HG03442 (cell line): ENCODE data around the gene CCDC149.

Source experiments
- ATAC-seq: cut with Tn5 transposase; IDR thresholded peaks from one replicate; pipeline ENCODE4 v1.9.1; 2021; ENCODE audit warnings: mild to moderate bottlenecking, moderate library complexity; ENCODE audit not compliant: unreplicated experiment

Gene CCDC149

DNA sequence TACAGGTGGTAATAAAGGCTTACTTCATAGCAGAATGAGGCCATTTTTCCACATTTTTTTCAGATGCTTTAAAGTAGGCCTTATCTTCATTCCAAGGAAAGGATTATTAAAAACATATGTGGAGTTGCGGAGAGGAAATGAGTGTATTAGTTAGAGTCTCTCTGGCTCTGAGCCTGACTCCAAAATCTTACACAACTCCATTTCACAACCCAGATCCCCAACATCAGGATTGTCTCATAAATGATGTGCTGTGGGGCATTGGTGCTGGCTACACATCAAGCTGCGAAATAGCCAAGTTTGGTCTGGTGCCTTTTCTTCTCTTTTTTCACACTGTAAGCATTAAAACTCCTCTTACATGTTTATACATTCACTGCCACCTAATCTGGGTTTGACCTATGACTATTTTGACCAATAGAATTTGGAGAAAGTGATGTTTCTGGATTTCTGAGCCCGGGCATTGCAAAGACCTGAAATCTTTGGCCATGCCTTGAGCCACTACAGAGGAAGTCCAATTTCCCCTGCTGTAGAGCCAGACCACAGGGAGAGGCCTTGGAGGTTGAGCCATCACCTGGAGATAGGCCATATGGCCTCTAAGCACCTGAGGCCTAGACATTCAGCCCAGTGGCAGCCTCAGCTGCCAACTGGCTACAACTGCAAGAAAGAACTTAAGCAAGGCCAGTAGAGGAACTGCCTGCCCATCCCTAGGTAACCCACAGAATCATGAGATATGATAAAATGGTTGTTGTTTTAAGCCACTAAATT lies 134.2 kb downstream of the CCDC149 start:
- no peak for ATAC-seq

DNA sequence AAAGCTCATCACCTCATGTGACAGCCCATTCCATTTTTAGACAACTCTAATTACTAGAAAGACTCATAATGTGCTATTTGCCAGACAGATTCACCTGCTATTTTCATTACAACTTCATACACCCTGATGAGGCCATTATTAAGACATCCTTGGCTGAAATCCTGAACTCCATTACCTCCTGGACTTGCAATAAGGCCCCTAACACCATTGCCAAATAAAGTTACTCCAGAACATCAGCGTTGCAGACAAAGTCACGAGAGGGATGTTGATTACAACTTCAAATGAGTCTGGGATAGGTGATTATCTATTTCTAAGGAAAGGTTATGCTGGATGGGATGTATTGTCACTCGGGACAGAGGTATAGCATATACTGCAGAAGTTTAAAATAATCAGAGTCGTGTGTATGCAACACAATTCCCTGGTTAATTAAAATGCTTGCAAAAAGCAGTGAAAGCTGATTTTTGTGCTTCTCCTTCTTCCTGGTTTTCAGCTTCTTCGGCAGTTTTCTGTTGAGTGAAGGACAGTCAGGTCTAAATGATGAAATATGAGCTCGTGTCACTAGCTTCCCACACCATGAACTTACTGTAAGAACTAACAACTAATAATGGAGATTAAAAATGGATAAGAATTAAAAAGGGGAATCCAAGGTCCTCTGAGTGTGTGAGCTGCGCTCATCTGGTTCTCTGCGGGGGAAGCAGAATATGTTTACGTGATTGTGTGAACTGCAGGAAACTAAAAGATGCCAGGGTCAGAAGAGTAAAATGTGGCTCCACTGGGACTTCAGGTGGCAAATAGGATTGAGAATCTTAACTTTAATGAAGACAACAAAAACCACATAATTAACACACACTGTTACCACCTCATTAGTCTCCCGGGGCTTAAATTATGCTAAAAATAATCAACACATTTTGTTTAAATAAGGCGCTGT lies 135.0 kb downstream of the CCDC149 start:
- ATAC-seq, result no peak

DNA sequence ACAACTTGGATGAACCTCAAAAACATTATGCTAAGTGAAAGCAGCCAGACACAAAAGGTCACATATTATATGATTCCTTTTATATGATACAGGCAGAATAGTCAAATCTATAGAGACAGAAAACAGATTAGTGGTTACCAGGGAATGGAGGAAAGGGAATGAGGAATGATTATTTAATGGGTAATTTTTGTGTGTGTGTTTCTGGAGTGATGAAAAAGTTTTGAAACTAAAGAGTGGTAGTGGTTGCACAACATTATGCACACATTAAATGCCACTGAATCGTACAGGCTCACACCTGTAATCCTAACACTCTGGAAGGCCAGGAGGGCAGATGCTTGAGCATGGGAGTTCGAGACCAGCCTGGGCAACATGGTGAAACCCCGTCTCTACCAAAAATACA lies 137.1 kb downstream of the CCDC149 start:
- ATAC-seq, result no peak

DNA sequence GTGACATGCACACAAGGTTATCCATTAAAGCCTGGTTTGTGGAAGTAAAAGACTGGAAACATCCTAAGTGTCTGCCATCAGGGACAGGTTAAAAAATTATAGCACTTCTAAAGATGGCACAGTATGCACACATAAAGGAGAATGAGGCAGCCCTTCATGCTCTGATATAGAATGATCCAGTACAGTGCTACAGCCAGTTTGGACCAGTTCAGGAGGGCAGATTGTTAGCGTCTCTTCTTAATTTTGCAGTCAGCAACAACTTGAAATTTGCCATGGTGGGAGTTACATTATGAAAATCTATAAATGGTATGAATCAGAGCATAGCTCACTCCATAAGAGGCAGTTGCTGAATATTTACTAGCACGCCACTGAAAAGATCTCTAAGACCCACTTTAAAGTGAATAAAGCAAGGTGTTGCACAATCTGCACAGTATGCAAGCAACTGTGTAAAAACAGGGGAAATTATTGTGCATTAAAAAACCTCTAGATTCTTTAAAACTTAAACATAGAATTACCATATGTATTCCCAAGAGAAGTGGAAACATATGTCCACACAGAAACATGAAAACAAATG lies 137.7 kb downstream of the CCDC149 start:
- ATAC-seq, result no peak

DNA sequence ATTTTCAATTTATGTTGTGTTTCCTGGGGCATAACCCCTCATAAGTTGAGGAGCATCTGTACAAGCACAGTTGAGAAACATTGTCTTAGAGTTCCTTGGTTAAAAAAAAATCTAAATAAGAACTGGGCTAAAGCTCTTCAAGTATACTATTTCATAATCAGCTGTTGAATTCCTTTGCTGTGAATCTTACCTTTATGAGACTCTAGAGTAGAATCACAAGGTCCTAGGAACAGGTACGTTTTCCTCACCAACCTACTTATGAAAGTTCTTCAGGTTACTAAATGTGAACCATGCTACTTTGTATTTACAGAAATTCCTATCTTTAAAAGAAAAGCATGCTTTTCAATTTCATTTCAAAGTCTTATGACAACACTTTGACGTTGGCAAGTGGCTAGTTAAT lies 138.4 kb downstream of the CCDC149 start:
- ATAC-seq, result no peak

DNA sequence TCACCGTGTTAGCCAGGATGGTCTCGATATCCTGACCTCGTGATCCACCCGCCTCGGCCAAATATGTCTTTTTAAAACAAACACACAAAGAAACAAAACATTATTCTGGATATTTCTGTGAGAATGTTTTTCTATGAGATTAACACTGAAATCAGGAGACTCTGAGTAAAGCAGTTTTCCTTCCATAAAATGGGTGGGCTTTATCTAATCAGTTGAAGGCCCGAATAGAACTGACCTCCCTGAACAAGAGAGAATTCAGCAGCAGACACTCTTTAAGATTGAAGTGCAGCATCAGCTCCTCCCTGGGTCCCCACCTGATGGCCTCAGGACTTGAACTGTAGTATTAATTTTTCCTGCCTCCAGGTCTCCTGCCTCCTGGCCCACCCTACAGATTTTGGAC lies 139.9 kb downstream of the CCDC149 start:
- ATAC-seq, result no peak

DNA sequence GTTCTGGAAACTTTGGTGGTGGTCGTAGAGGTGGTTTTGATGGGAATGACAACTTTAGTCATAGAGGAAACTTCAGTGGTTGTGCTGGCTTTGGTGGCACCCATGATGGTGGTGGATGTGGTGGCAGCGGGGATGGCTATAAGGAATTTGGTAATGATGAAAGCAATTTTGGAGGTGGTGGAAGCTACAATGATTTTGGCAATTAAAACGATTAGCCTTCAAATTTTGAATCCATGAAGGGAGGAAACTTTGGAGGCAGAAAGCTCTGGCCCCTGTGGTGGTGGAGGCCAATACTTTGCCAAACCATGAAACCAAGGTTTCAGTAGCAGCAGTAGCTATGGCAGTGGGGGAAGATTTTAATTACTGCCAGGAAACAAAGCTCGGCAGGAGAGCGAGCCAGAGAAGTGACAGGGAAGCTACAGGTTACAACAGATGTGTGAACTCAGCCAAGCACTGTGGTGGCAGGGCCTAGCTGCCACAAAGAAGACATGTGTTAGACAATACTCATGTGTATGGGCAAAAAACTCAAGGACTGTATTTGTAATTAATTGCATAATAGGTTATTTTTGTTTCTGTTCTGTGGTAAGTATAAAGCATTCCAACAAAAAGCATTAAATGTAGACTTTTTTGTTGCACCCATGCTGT lies 140.7 kb downstream of the CCDC149 start:
- ATAC-seq, result no peak

DNA sequence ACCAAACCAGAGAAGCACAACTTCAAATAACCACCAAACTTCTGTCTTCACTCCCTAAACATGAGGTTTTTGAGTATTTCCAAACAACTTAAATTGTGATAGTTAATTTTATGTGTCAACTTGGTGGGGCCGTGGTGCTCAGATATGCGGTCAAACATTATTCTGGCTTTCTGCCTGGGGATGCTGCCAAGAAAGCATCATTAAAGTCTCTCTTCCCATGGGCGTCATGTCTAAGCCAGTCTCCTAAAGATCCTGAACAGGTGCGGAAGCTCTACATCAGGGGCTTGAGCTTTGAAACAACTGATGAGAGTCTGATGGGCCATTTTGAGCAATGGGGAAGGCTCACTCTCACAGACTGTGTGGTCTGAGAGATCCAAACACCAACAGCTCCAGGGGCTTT lies 141.6 kb downstream of the CCDC149 start:
- ATAC-seq, result no peak

DNA sequence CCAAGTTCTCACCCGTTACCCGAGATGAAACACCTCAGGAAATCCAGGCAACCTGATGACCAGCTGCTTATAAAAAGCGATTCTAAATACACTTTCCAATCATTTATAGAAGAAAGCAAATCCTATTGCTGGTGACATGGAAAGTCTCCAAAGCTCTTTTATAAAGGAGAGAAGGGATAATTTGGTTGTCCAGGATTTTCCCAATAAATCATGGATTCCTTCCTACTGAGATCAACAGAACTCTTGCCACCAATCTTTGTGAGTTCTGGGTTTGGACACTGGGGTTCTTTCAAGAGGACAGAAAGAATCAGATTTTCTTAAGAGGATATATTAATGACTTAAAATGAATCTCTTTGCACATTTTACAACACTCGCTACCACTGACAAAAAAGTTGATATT lies 142.2 kb downstream of the CCDC149 start:
- ATAC-seq, result no peak

DNA sequence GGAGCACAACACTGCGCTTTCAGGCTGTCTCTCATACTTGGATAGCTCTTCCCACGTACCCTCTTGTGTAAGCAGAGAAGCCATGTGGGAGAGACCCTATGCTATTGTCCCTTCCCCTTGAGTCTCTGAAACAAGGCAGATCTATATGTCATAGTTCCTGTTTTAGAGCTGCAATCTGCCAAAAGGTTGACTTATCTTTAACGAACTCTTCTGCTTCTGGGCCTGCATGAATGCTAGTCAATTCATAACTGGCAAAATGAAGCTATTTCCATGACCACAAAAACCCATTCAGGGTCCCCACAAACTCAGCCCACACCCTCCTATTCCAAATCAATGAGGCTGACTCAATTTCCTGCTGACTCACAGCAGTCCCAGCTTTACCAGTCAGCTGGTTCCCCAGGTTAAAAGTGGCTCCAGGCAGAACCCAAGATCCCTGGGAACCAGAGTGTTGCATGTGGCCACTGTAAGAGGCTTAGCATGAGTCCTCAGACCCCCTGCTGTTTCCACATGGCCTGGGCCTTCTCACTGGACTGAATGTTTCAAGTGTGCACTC lies 142.7 kb downstream of the CCDC149 start:
- peak; percentile 70 for ATAC-seq

DNA sequence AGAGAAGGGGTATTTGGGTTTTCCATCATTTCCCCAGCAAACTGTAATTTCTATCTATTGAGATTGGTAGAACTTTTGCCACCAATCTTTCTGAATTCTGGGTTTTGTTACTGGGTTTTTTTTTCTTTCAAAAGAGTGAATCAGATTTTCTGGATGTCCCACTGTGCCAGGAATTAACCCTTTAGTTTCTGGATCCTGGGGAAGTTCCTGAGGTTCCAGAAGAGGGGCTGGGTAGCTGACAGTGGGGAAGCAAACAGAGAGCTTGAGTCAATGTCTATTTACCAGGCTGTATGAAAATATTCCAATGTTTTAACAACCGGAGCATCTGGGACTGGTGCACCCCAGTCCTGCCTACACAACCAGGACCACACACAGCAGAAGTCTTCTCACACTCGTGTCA lies 143.3 kb downstream of the CCDC149 start:
- ATAC-seq, result no peak

DNA sequence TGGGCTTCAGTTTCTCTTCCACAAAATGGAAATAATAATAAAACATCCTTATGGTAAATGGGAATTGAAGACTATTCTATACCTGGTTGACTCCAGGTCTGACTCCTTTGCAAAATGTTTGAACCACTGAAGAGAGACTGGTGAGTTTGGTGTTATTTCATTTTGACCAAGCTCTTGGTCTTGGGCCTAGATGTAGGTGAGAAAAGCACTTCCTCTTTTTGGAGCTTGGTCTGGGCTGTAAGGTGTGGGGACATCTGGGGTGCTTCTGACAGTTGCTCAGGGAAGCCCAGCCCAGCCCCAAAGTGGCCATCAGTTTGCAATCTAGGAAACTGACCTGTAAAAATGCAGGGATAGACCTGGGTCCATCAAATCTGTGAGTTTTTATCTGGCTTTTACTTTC lies 144.2 kb downstream of the CCDC149 start:
- ATAC-seq, result peak; percentile 78

DNA sequence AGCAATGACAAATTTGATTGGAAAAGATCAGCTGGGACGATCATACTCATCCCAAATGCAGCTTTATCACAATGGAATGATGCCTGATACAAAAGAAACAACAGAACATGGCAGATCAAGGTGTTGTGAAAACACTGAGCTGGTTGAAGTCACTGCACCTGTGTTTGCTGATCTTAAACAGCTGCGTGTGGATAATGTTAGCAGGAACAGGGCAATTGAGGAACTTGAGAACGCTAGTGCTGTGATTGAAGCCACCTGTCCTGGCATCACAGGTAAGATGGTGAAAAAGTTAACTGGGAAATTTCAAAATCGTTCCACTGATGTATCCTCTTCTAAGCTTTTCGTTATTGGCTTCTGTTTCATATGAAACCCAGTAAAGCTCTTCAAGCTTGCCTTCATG lies 144.8 kb downstream of the CCDC149 start:
- no peak for ATAC-seq

DNA sequence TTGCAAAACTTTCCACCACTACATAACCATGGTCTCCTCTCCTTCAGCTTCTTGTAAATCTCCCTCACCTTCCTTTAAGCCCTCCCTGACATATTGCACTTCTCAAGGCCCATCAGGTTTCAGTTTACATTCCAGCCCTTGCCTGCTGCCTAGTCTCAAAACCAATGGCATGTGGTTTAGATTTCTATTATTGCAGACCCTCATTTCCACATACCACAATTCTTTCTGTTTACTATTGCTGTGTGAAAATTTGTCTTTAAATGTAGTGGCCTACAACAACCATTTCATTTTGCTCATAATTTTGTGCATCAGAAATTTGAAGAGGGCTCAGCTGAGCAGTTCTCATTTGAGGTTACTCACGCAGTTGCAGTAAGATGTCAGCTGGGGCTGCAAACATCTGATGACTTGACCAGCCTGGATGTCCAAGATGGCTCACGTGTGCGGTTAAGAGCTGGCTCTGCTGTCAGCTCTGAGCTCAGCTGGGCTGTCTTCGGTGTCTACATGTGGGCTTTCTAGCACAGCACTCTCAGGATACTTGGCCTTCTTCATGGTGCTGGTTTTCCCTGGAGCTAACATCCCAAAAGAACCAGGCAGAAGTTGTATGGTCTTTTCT lies 147.4 kb downstream of the CCDC149 start:
- ATAC-seq, result no peak

DNA sequence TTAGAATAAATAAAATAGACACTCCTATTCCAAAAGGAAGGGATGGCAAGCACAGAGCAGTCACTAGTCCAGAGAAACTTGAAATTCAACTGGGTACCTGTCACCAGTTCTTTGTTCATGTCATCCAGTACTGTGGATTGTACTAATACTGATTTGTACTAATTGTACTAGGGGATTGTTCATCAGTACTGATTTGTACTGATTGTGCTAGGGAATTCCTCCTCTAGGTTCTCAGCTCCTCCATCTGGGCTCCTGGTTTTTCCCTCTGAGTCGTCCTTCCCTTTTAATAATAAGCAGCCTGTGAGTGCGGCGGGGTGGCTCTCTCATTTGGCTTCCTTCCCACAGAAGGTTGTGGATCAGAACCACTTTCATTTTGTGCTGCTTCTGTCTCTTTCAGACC lies 148.5 kb downstream of the CCDC149 start:
- ATAC-seq, result no peak

DNA sequence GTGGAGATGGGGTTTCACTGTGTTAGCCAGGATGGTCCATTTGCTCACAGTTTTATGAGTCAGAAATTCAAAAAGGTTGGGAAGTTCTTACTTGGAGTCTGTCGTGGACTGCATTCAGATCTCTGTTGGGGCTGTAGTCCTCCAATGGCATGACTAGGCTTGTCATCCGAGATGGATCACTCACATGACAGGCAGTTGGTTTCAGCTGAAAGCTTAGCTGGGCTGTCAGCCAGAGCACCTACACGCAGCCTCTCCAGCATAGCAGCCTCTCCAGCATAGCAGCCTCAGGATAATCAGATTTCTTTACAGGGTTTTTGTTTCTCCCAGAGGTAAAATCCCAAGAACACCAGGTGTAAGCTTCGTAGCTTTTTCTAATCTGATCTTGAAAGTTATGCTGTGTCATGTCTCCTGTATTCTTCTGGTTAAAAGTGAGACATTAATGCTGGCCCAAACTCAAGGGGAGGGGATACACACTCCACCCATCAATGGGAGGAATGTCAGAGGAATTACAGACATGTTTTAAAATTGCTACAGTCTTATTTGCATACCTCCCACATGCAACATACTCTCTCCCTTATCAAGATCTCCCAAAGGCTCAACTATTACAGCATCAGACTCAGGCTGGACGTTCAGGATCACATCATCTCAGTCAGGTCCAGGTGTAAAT lies 149.1 kb downstream of the CCDC149 start:
- no peak for ATAC-seq
